NOMO-1 (cell line): ENCODE measurements around the gene RNF183.
"Not testable (repeated sequence)": the region's sequence is repeated elsewhere in the genome, so short reads cannot be mapped to it uniquely, and the experiment has no call there.

Source experiments
- DNase-seq, 2 experiments: peaks; one replicate each; lab custom pipeline; 2025; ENCODE audit not compliant: unreplicated experiment in 2 of 2; lab: John Stamatoyannopoulos, UW

Gene RNF183

GRCh38 chr9:113317777-113318176, 14.6 kb upstream of the RNF183 start:
- no peak for DNase-seq

- no peak for DNase-seq
Measured at GRCh38 chr9:113316030-113316429, 12.9 kb upstream of the RNF183 start.

- DNase-seq, result no peak
Measured at GRCh38 chr9:113315231-113315630, 12.1 kb upstream of the RNF183 start.

GRCh38 chr9:113313261-113313660, 10.1 kb upstream of the RNF183 start:
- DNase-seq, result no peak

- DNase-seq, result no peak
Measured at GRCh38 chr9:113311961-113312360, 8.8 kb upstream of the RNF183 start.

- DNase-seq, result no peak
Measured at GRCh38 chr9:113310538-113310937, 7.4 kb upstream of the RNF183 start.

GRCh38 chr9:113309204-113309813, 6.1 kb upstream of the RNF183 start:
- peak; percentile 7 to 55 for DNase-seq

- DNase-seq, result no peak
Measured at GRCh38 chr9:113307396-113307975, 4.3 kb upstream of the RNF183 start.

- DNase-seq, result no peak
Measured at GRCh38 chr9:113306566-113306965, 3.4 kb upstream of the RNF183 start.

GRCh38 chr9:113301548-113301947, 1.6 kb downstream of the RNF183 start:
- no peak for DNase-seq

GRCh38 chr9:113299800-113300292, 3.3 kb downstream of the RNF183 start:
- peak; percentile 25 to 73 for DNase-seq

- DNase-seq, result no peak
Measured at GRCh38 chr9:113298924-113299770, 4.0 kb downstream of the RNF183 start.

- no peak for DNase-seq
Measured at GRCh38 chr9:113298311-113298710, 4.9 kb downstream of the RNF183 start.

- no peak for DNase-seq
Measured at GRCh38 chr9:113296796-113297558, 6.2 kb downstream of the RNF183 start.

- not testable (repeated sequence) for DNase-seq
Measured at GRCh38 chr9:113296247-113296646, 6.9 kb downstream of the RNF183 start.

- no peak for DNase-seq
Measured at GRCh38 chr9:113293285-113293878, 9.8 kb downstream of the RNF183 start.

- no peak for DNase-seq
Measured at GRCh38 chr9:113290052-113290607, 13.0 kb downstream of the RNF183 start.

GRCh38 chr9:113289091-113289490, 14.1 kb downstream of the RNF183 start:
- no peak for DNase-seq

GRCh38 chr9:113281356-113281755, 21.8 kb downstream of the RNF183 start:
- DNase-seq, result no peak

GRCh38 chr9:113278840-113279239, 24.3 kb downstream of the RNF183 start:
- DNase-seq, result no peak
